ENCODE measurements around the gene AGBL5. TPM values are rescaled to one million over a fixed set of nuclear protein-coding genes. Genes with fewer than 3 reads are reported as not detected.

AGBL5 gene
- total and polyA plus RNA-seq, 9 of the 15 experiments (the other 6 are each of a cell fraction or from before 2014, with no cell fraction given): 3.3 to 52.7 (median 26.2) TPM

- TF ChIP-seq CREB1 (IDR thresholded peaks at IDR 0.05): no peak
- TF ChIP-seq CREB1 (CRISPR knock-in tag; IDR thresholded peaks at IDR 0.05): no peak
- TF ChIP-seq PML (IDR thresholded peaks at IDR 0.05; ENCODE audit: low read length): no peak
- 0 out of 2 replicates have a peak, but pooled peaks have one; percentile 24 for TF ChIP-seq ZBTB17 (CRISPR knock-in tag; IDR thresholded peaks at IDR 0.05)
- no peak for TF ChIP-seq BCLAF1 (IDR thresholded peaks at IDR 0.05; ENCODE audit: borderline replicate concordance in 1 of 2, control insufficient read depth in 1 of 2, low read depth in 2 of 2, low read length in 1 of 2)
- TF ChIP-seq SP2 (IDR thresholded peaks at IDR 0.05; ENCODE audit: extremely low read depth, low read depth, low read length, poor library complexity, severe bottlenecking): no peak
- no peak for TF ChIP-seq TRIM25 (IDR thresholded peaks at IDR 0.05; ENCODE audit: borderline replicate concordance)
- TF ChIP-seq ZBTB9 (CRISPR knock-in tag; IDR thresholded peaks at IDR 0.05): peak; percentile 57; the same call in 1 of the 2 replicates
- no peak for TF ChIP-seq MAFG (tag; conservative IDR thresholded peaks at IDR 0.05)
- 0 out of 2 replicates have a peak, but pooled peaks have one; percentile 51 for TF ChIP-seq ZBTB7A (IDR thresholded peaks at IDR 0.05; ENCODE audit: borderline replicate concordance, control insufficient read depth, low read depth, low read length)
Measured at GRCh38 chr2:27051902-27052645, 606 bp downstream of the AGBL5 start (continued).
